Hepatocyte (in vitro differentiated cells): ENCODE data around the gene SLC14A1. TPM values are rescaled to one million over a fixed set of nuclear protein-coding genes. Genes with fewer than 3 reads are reported as not detected.

ENCODE experiments used
- DNase-seq: peaks from one replicate; pipeline ENCODE4 v3.0.0-alpha.2; 2016; ENCODE audit warnings: low spot score
- H2AFZ ChIP-seq: fragments of 200-600 bp; sonication (generic); 2 replicates; pipeline ENCODE4 v1.6.0; 2016; ENCODE audit warnings: antibody characterized with exemption, mild to moderate bottlenecking
- H3K27ac ChIP-seq: fragments of 200-600 bp; sonication (generic); 2 replicates; pipeline ENCODE4 v1.5.1; 2016; ENCODE audit warnings: mild to moderate bottlenecking
- H3K27me3 ChIP-seq: fragments of 200-600 bp; sonication (generic); 2 replicates; pipeline ENCODE4 v1.6.1; 2016
- H3K36me3 ChIP-seq: fragments of 200-600 bp; sonication (generic); replicated peaks from 2 replicates; pipeline ENCODE4 v1.5.1; 2016; ENCODE audit warnings: low read depth; ENCODE audit not compliant: insufficient read depth
- H3K4me1 ChIP-seq: fragments of 200-600 bp; sonication (generic); 2 replicates; pipeline ENCODE4 v1.5.1; 2016; ENCODE audit warnings: mild to moderate bottlenecking, moderate library complexity; ENCODE audit not compliant: insufficient read depth
- H3K4me2 ChIP-seq: fragments of 200-600 bp; sonication (generic); 2 replicates; pipeline ENCODE4 v1.6.0; 2016
- H3K4me3 ChIP-seq: fragments of 200-600 bp; sonication (generic); 2 replicates; pipeline ENCODE4 v1.5.1; 2016; ENCODE audit warnings: mild to moderate bottlenecking
- H3K79me2 ChIP-seq: fragments of 200-600 bp; sonication (generic); 2 replicates; pipeline ENCODE4 v1.6.0; 2017; ENCODE audit warnings: mild to moderate bottlenecking
- H3K9me2 ChIP-seq: fragments of 200-600 bp; sonication (generic); replicated peaks from 2 replicates; pipeline ENCODE4 v1.6.0; 2017; ENCODE audit warnings: mild to moderate bottlenecking; ENCODE audit not compliant: insufficient read depth
- H3K9me3 ChIP-seq: fragments of 200-600 bp; sonication (generic); 2 replicates; pipeline ENCODE4 v1.5.1; 2016; ENCODE audit warnings: low read depth, mild to moderate bottlenecking
- H4K20me1 ChIP-seq: fragments of 200-600 bp; sonication (generic); 2 replicates; pipeline ENCODE4 v1.6.0; 2016; ENCODE audit warnings: mild to moderate bottlenecking; ENCODE audit not compliant: insufficient read depth, poor library complexity, severe bottlenecking
- CTCF ChIP-seq: fragments of 200-600 bp; sonication (generic); IDR thresholded peaks from 2 replicates; pipeline ENCODE4 v1.5.1; 2016; ENCODE audit warnings: antibody characterized with exemption, mild to moderate bottlenecking; ENCODE audit not compliant: poor library complexity
- EZH2 ChIP-seq: fragments of 200-600 bp; sonication (generic); IDR thresholded peaks from 2 replicates; pipeline ENCODE4 v1.6.1; 2016; ENCODE audit warnings: antibody characterized with exemption, mild to moderate bottlenecking, borderline replicate concordance
- EZH2phosphoT487 ChIP-seq: fragments of 200-600 bp; sonication (generic); IDR thresholded peaks from one replicate; pipeline ENCODE4 v1.6.1; 2018; ENCODE audit warnings: antibody characterized with exemption, mild to moderate bottlenecking, low read depth, moderate library complexity; ENCODE audit not compliant: unreplicated experiment, severe bottlenecking
- WGBS: methylation state at CpG from one replicate; pipeline ENCODE4 v1.1.6; 2016; ENCODE audit warnings: low lambda C conversion rate; ENCODE audit errors: missing lambda C conversion rate; 5-methylcytosine and 5-hydroxymethylcytosine counted together
- polyA plus RNA-seq: library from polyadenylated mRNA; unstranded; fragments of >200 nt; fragmentation: Nextera tagmentation; extraction: Ambion mirVana; gene quantifications from 2 replicates; pipeline ENCODE4 v1.2.1, GENCODE V29; 2016
- total RNA-seq: library from RNA; depleted of rRNA; stranded (reverse); fragments of >200 nt; gene quantifications from 2 replicates; pipeline ENCODE4 v1.2.3, GENCODE V29; 2014

SLC14A1 gene
- total and polyA plus RNA-seq, 2 experiments from 2014 or later = 0.98 to 4.1 TPM

GRCh38 chr18:45785134-45785533 is 61.2 kb downstream of the SLC14A1 start:
- no peak for DNase-seq
- H3K79me2 ChIP-seq = no peaks in the 10 kb centered on the region
- H3K4me2 ChIP-seq = no peak overlapping the region
- TF ChIP-seq EZH2 (no peak), EZH2phosphoT487 (no peak), CTCF (no peak)
- WGBS = 89% methylated on average over 4 of the region's 4 CpGs
- no peak overlapping the region for H3K4me3 ChIP-seq
- H3K4me1 ChIP-seq = peaks cover 10% of the 10 kb centered on the region
- no peak overlapping the region for H2AFZ ChIP-seq
- H4K20me1 ChIP-seq = no peaks in the 10 kb centered on the region
- H3K9me2 ChIP-seq = no peaks in the 10 kb centered on the region
- H3K36me3 ChIP-seq = no peaks in the 10 kb centered on the region
- no peak overlapping the region for H3K27ac ChIP-seq
- H3K27me3 ChIP-seq = no peaks in the 10 kb centered on the region
- H3K9me3 ChIP-seq = no peaks in the 10 kb centered on the region

GRCh38 chr18:45786941-45787340 is 63.0 kb downstream of the SLC14A1 start:
- DNase-seq = no peak
- H2AFZ ChIP-seq = no peak overlapping the region
- H3K36me3 ChIP-seq = no peaks in the 10 kb centered on the region
- no peaks in the 10 kb centered on the region for H3K27me3 ChIP-seq
- H3K4me1 ChIP-seq = peaks cover 10% of the 10 kb centered on the region
- H3K79me2 ChIP-seq = no peaks in the 10 kb centered on the region
- no peak overlapping the region for H3K27ac ChIP-seq
- 96% methylated on average over 3 of the region's 3 CpGs for WGBS
- no peaks in the 10 kb centered on the region for H4K20me1 ChIP-seq
- no peaks in the 10 kb centered on the region for H3K9me2 ChIP-seq
- H3K4me3 ChIP-seq = no peak overlapping the region
- TF ChIP-seq EZH2phosphoT487 (no peak), EZH2 (no peak), CTCF (no peak)
- no peak overlapping the region for H3K4me2 ChIP-seq
- H3K9me3 ChIP-seq = no peaks in the 10 kb centered on the region

- Histone ChIP-seq H3K36me3 (no peaks in the 10 kb centered on the region), H3K4me1 (peaks cover 10% of the 10 kb centered on the region), H4K20me1 (no peaks in the 10 kb centered on the region), H2AFZ (no peak overlapping the region), H3K9me2 (no peaks in the 10 kb centered on the region), H3K4me3 (no peak overlapping the region), H3K79me2 (no peaks in the 10 kb centered on the region), H3K27ac (no peak overlapping the region), H3K4me2 (no peak overlapping the region), H3K27me3 (no peaks in the 10 kb centered on the region), H3K9me3 (no peaks in the 10 kb centered on the region)
- TF ChIP-seq EZH2 (no peak), EZH2phosphoT487 (no peak), CTCF (no peak)
- no peak for DNase-seq
- 95% methylated on average over 1 of the region's 1 CpG for WGBS
These were observed 63.4 kb downstream of the SLC14A1 start for GRCh38 chr18:45787346-45787745.

GRCh38 chr18:45788861-45789260 is 64.9 kb downstream of the SLC14A1 start:
- no peaks in the 10 kb centered on the region for H3K9me3 ChIP-seq
- H3K27me3 ChIP-seq = no peaks in the 10 kb centered on the region

More at GRCh38 chr18:45788861-45789260, 64.9 kb downstream of the SLC14A1 start:
- no peak overlapping the region for H3K27ac ChIP-seq
- H3K4me1 ChIP-seq = no peaks in the 10 kb centered on the region
- TF ChIP-seq EZH2phosphoT487 = no peak
- no peak for TF ChIP-seq CTCF
- TF ChIP-seq EZH2 = no peak
- H3K4me2 ChIP-seq = no peak overlapping the region
- no peaks in the 10 kb centered on the region for H3K9me2 ChIP-seq
- no peak overlapping the region for H2AFZ ChIP-seq
- 92% methylated on average over 3 of the region's 3 CpGs for whole genome bisulfite sequencing
- no peak overlapping the region for H3K4me3 ChIP-seq
- H3K79me2 ChIP-seq = no peaks in the 10 kb centered on the region
- H4K20me1 ChIP-seq = no peaks in the 10 kb centered on the region
- H3K36me3 ChIP-seq = no peaks in the 10 kb centered on the region
- no peak for DNase-seq
